GM12878 (cell line): ENCODE data around the gene PEX11B. TPM values are rescaled to one million over a fixed set of nuclear protein-coding genes. Genes with fewer than 3 reads are reported as not detected.

Source experiments
- ATAC-seq: fragments of 200-7000 bp; cut with Tn5 transposase; 3 replicates; pipeline ENCODE4 v1.9.1; 2020; ENCODE audit warnings: mild to moderate bottlenecking, moderate library complexity
- BruUV-seq: library from RNA; stranded (reverse); fragments of 400-500 nt; replicated peaks from 2 replicates; lab custom pipeline; 2021; lab: Mats Ljungman, UMichigan
- CTCF ChIA-PET: fragments of 300-600 bp; sonication (Branson Sonifier 250); formaldehyde crosslinking; extraction: SDS; loops from one replicate; lab custom pipeline; 2021; ENCODE audit warnings: inconsistent platforms; lab: Yijun Ruan, JAX
- POLR2A ChIA-PET: fragments of 350-600 bp; formaldehyde crosslinking; extraction: SDS; loops from one replicate; lab custom pipeline; 2021; ENCODE audit warnings: inconsistent platforms; lab: Charles Lee
- RAD21 ChIA-PET: fragments of 300-600 bp; sonication (Branson Sonifier 250); formaldehyde crosslinking; loops from one replicate; lab custom pipeline; 2023; ENCODE audit warnings: antibody characterized with exemption; ENCODE audit not compliant: unreplicated experiment; lab: Charles Lee
- SMC1A ChIA-PET: fragments of 300-600 bp; sonication (Branson Sonifier 250); formaldehyde crosslinking; loops from one replicate; lab custom pipeline; 2023; ENCODE audit not compliant: unreplicated experiment, uncharacterized antibody; lab: Charles Lee
- DNase-seq: peaks from one replicate; pipeline ENCODE4 v3.0.0-alpha.2; 2011; ENCODE audit warnings: low read depth, low spot score
- FAIRE-seq: peaks from 3 replicates; lab custom pipeline; 2011; peaks lifted over from hg19 to GRCh38; lab: Jason Lieb, UNC
- H2AFZ ChIP-seq: 2 replicates; pipeline ENCODE4 v1.6.0; 2011; ENCODE audit warnings: low read depth, low read length, control low read depth; ENCODE audit not compliant: control insufficient read depth
- H3K27ac ChIP-seq: 2 replicates; pipeline ENCODE4 v1.5.1; 2011; ENCODE audit warnings: control low read depth; ENCODE audit not compliant: control insufficient read depth, insufficient read depth
- H3K27me3 ChIP-seq, 2 experiments: replicated peaks in 1 of 2; 2 replicates each; pipeline versions ENCODE4 v1.6.0 to v1.6.1; 2011; ENCODE audit warnings: low read length in 1 of 2; ENCODE audit not compliant: control insufficient read depth in 2 of 2, insufficient read depth in 2 of 2
- H3K36me3 ChIP-seq, 2 experiments: 2 replicates each; pipeline ENCODE4 v1.5.1; 2011; ENCODE audit warnings: low read length in 1 of 2; ENCODE audit not compliant: control insufficient read depth in 2 of 2, insufficient read depth in 2 of 2
- H3K4me1 ChIP-seq: 2 replicates; pipeline ENCODE4 v1.6.1; 2011; ENCODE audit warnings: mild to moderate bottlenecking, low read length, moderate library complexity, mixed read lengths; ENCODE audit not compliant: control insufficient read depth, insufficient read depth
- H3K4me2 ChIP-seq: 2 replicates; pipeline ENCODE4 v1.6.0; 2011; ENCODE audit warnings: control low read depth; ENCODE audit not compliant: control insufficient read depth, insufficient read depth
- H3K4me3 ChIP-seq: fragments of 200-600 bp; sonication (generic); 2 replicates; pipeline ENCODE4 v1.5.1; 2016
- H3K79me2 ChIP-seq: 2 replicates; pipeline ENCODE4 v1.6.0; 2011; ENCODE audit warnings: low read length; ENCODE audit not compliant: control insufficient read depth, insufficient read depth
- H3K9ac ChIP-seq: 2 replicates; pipeline ENCODE4 v1.8.0; 2011; ENCODE audit warnings: low read length, control low read depth, mixed read lengths; ENCODE audit not compliant: control insufficient read depth, insufficient read depth
- H3K9me3 ChIP-seq: replicated peaks from 3 replicates; pipeline ENCODE4 v1.5.1; 2011; ENCODE audit warnings: mild to moderate bottlenecking, low read length; ENCODE audit not compliant: control insufficient read depth, insufficient read depth
- H4K20me1 ChIP-seq: 2 replicates; pipeline ENCODE4 v1.6.0; 2011; ENCODE audit not compliant: control insufficient read depth, insufficient read depth
- CBX3 ChIP-seq: fragments of 200-600 bp; sonication (generic); IDR thresholded peaks from 2 replicates; pipeline ENCODE4 v1.6.1; 2016; ENCODE audit warnings: low read depth, borderline replicate concordance
- EZH2 ChIP-seq: IDR thresholded peaks from 2 replicates; pipeline ENCODE4 v1.6.1; 2012; ENCODE audit warnings: low read depth, mild to moderate bottlenecking, control low read depth, inconsistent platforms, low read length, borderline replicate concordance; ENCODE audit not compliant: control insufficient read depth
- MYC ChIP-seq: IDR thresholded peaks from 2 replicates; pipeline ENCODE4 v1.6.1; 2011; ENCODE audit warnings: mild to moderate bottlenecking, low read length, moderate library complexity, inconsistent platforms; ENCODE audit not compliant: insufficient read depth, insufficient replicate concordance, insufficient read length, severe bottlenecking
- NFXL1 ChIP-seq: fragments of 450-650 bp; IDR thresholded peaks from 2 replicates; pipeline ENCODE4 v1.6.1; 2017; ENCODE audit warnings: antibody characterized with exemption, mild to moderate bottlenecking, borderline replicate concordance
- RB1 ChIP-seq: fragments of 450-650 bp; formaldehyde crosslinking; IDR thresholded peaks from 2 replicates; pipeline ENCODE4 v1.6.1; 2017; ENCODE audit warnings: mild to moderate bottlenecking, borderline replicate concordance
- WGBS: methylation state at CpG from one replicate; pipeline ENCODE4 v1.1.6; 2016; ENCODE audit warnings: low lambda C conversion rate; ENCODE audit not compliant: insufficient replicate concordance, insufficient coverage; ENCODE audit errors: missing lambda C conversion rate; 5-methylcytosine and 5-hydroxymethylcytosine counted together
- in situ Hi-C: fragments of 300-500 bp; cut with MboI; formaldehyde crosslinking; loops from 9 replicates; pipeline ENCODE4 v1.14.3; 2018; ENCODE audit warnings: mixed read lengths
- intact Hi-C: fragments of 100-400 bp; cut with micrococcal nuclease; formaldehyde crosslinking; loops from one replicate; pipeline ENCODE4 v1.14.2; 2022; ENCODE audit not compliant: unreplicated experiment
- polyA plus RNA-seq, 11 experiments: library from polyadenylated mRNA; depleted of rRNA in 4 of 11; unstranded in 6 of 11; stranded (reverse) in 5 of 11; fragments of >200 nt; fragmentation: Nextera tagmentation in 4 of 11; fragmentation: Illumina TruSeq in 1 of 11; extraction: Ambion mirVana in 4 of 11; extraction: Trizol in 1 of 11; gene quantifications; 1 replicate in 1 of 11; 2 replicates in 10 of 11; pipeline versions ENCODE4 v1.2.1 to v1.2.3, GENCODE V29; 2011 to 2016; ENCODE audit warnings: inconsistent platforms in 2 of 11, missing spikeins in 2 of 11, low read depth in 1 of 11
- total RNA-seq, 4 experiments: library from RNA; depleted of rRNA in 3 of 4; stranded (reverse); fragments of >200 nt in 3 of 4; fragmentation: Illumina TruSeq in 1 of 4; extraction: Trizol in 1 of 4; gene quantifications; 2 replicates each; pipeline versions ENCODE4 v1.2.1 to v1.2.3, GENCODE V29; 2013 to 2021
- TF ChIP-seq, protein P1 (sequence below): fragments of 450-650 bp; IDR thresholded peaks from 2 replicates; pipeline ENCODE4 v1.6.1; 2018; ENCODE audit warnings: mild to moderate bottlenecking, low read depth, moderate library complexity; ENCODE audit not compliant: partially characterized antibody

Gene PEX11B
- total and polyA plus RNA-seq, 10 of the 15 experiments (the other 5 are each of a cell fraction or from before 2014, with no cell fraction given), result 24.9 to 129 (median 40.7) TPM

DNA sequence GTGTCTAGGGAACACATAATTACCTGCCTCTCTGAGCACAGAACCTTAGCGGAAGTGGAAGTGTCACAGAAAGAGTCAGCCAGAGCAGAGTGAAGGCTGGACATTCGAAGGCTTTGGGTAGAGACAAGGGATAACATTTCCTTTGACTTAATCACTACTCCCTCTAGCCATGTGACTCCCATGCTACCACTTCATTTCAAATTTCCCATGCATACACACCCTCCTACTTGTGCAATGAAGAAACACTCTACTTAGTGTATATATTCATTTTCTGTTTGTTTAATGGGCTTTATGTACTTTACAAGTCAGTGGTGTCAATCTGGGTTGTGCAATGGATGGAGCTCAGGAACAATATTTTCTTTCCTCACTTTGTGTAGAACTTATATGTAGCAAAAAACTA is 39.8 kb downstream of the PEX11B start:
- FAIRE-seq, result no peak
- SMC1A ChIA-PET, result interaction anchor here (0.9 to 2.4 kb wide), 3 partner anchors 19 to 158 kb away, joined by 3 to 17 read pairs (median 4); partner anchors contain the start of gene PIAS3
- Histone ChIP-seq H2AFZ (no peak overlapping the region), H3K36me3 (no peaks in the 10 kb centered on the region), H4K20me1 (no peaks in the 10 kb centered on the region), H3K4me1 (no peaks in the 10 kb centered on the region), H3K79me2 (no peaks in the 10 kb centered on the region), H3K9ac (no peak overlapping the region), H3K4me3 (no peak overlapping the region), H3K4me2 (no peak overlapping the region), H3K27me3 (peaks cover 0 to under 1% of the 10 kb centered on the region in 2 experiments; a peak in 2 of 4 replicates), H3K27ac (no peak overlapping the region), H3K9me3 (no peaks in the 10 kb centered on the region)
- CTCF ChIA-PET, result interaction anchor here (1.4 to 1.6 kb wide), 2 partner anchors 30 to 154 kb away, joined by 3 to 4 read pairs; no protein-coding TSS in a partner anchor
- ATAC-seq, result no peak
- in situ Hi-C loops, result no loop called here
- RAD21 ChIA-PET, result no interaction called here
- intact Hi-C loops, result no loop called here
- WGBS, result 78% methylated on average over 2 of the region's 2 CpGs
- no TSS peak for BruUV-seq
- TF ChIP-seq RB1, result no peak
- TF ChIP-seq, protein P1, sequence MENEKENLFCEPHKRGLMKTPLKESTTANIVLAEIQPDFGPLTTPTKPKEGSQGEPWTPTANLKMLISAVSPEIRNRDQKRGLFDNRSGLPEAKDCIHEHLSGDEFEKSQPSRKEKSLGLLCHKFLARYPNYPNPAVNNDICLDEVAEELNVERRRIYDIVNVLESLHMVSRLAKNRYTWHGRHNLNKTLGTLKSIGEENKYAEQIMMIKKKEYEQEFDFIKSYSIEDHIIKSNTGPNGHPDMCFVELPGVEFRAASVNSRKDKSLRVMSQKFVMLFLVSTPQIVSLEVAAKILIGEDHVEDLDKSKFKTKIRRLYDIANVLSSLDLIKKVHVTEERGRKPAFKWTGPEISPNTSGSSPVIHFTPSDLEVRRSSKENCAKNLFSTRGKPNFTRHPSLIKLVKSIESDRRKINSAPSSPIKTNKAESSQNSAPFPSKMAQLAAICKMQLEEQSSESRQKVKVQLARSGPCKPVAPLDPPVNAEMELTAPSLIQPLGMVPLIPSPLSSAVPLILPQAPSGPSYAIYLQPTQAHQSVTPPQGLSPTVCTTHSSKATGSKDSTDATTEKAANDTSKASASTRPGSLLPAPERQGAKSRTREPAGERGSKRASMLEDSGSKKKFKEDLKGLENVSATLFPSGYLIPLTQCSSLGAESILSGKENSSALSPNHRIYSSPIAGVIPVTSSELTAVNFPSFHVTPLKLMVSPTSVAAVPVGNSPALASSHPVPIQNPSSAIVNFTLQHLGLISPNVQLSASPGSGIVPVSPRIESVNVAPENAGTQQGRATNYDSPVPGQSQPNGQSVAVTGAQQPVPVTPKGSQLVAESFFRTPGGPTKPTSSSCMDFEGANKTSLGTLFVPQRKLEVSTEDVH, result no peak
- no peak for TF ChIP-seq MYC
- TF ChIP-seq EZH2, result no peak
- TF ChIP-seq CBX3, result no peak
- no peak for TF ChIP-seq NFXL1
- DNase-seq, result no peak
- POLR2A ChIA-PET, result no interaction called here
